ENCODE results near the gene C19orf18.

DNA sequence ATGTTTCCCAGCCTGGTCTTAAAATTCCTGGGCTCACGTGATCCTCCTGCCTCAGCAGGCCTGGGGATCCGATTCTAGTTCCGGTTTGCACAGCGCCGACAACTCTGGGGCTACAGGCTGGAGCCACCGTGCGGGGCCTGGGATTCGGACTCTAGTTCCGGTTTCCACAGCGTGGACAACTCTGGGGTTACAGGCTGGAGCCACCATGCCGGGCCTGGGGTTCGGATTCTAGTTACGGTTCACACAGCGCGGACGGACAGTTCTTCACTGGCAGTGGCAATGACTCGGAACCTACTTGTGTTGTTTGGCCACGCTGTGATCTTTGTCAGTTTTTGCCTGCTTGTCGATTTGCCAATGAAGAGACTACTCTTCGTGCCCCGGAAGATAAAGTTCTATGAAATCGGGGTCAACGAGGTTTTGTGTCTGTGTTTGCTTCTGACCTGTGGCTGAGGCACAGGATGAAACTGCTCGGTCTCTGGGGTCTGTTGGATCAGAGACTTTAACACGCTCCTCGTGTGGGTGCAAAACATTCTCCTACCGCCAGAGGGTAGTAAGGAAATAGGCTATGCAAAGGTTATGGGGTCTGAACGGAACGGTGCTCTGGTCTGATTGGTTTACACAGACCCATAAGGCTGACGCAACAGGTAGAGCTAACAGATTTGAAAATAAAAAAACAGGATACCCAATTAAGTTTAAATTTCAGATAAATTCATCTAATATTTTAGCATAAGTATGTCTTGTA is 47.4 kb upstream of the C19orf18 start:
- no peak for TF ChIP-seq POLR2AphosphoS5 (IDR thresholded peaks at IDR 0.05; ENCODE audit: low read depth, low read length)
- no peak for TF ChIP-seq TCF7L2 (IDR thresholded peaks at IDR 0.05; ENCODE audit: low read depth, low read length)
